T-helper 2 cell treated with Interferon-gamma antibody and Interleukin-4, amounts not matched to agents 100 ng/mL and 5 ng/mL, for 36 hours (primary cell): Measurements from ENCODE around the gene RASL11A. TPM values are rescaled to one million over a fixed set of nuclear protein-coding genes. Genes with fewer than 3 reads are reported as not detected.
"Not testable (repeated sequence)": the region's sequence is repeated elsewhere in the genome, so short reads cannot be mapped to it uniquely, and the experiment has no call there.

Experiments used
- intact Hi-C: fragments of 100-400 bp; cut with micrococcal nuclease; formaldehyde crosslinking; loops from one replicate; pipeline ENCODE4 v1.15.1; 2023
- total RNA-seq: library from RNA; stranded (reverse); gene quantifications from 2 replicates; pipeline ENCODE4 v1.2.3, GENCODE V29; 2022

RASL11A gene
- total RNA-seq, 1 donor from 2014 or later, result 0.45 TPM

GRCh38 chr13:27296496-27296895 lies 25.9 kb downstream of the RASL11A start:
- intact Hi-C loops, result no loop called here

GRCh38 chr13:27298849-27299248 lies 28.2 kb downstream of the RASL11A start:
- intact Hi-C loops, result no loop called here

- intact Hi-C loops, result not testable (repeated sequence)
Observed at GRCh38 chr13:27300406-27300805, 29.8 kb downstream of the RASL11A start.

- intact Hi-C loops, result no loop called here
Observed at GRCh38 chr13:27300941-27301586, 30.4 kb downstream of the RASL11A start.

- intact Hi-C loops, result no loop called here
Observed at GRCh38 chr13:27302643-27303262, 32.1 kb downstream of the RASL11A start.

GRCh38 chr13:27304099-27304498 lies 33.5 kb downstream of the RASL11A start:
- intact Hi-C loops, result no loop called here

GRCh38 chr13:27304611-27305010 lies 34.0 kb downstream of the RASL11A start:
- intact Hi-C loops, result no loop called here

GRCh38 chr13:27306364-27306763 lies 35.7 kb downstream of the RASL11A start:
- intact Hi-C loops, result no loop called here

- intact Hi-C loops, result no loop called here
Observed at GRCh38 chr13:27308941-27309340, 38.3 kb downstream of the RASL11A start.

- intact Hi-C loops, result no loop called here
Observed at GRCh38 chr13:27309401-27309958, 38.9 kb downstream of the RASL11A start.

GRCh38 chr13:27309967-27310598 lies 39.5 kb downstream of the RASL11A start:
- intact Hi-C loops, result no loop called here

- intact Hi-C loops, result no loop called here
Observed at GRCh38 chr13:27310946-27311345, 40.3 kb downstream of the RASL11A start.

GRCh38 chr13:27311518-27312210 lies 41.0 kb downstream of the RASL11A start:
- intact Hi-C loops, result no loop called here

- intact Hi-C loops, result no loop called here
Observed at GRCh38 chr13:27313770-27314169, 43.1 kb downstream of the RASL11A start.

- intact Hi-C loops, result no loop called here
Observed at GRCh38 chr13:27319404-27319803, 48.8 kb downstream of the RASL11A start.

- intact Hi-C loops, result no loop called here
Observed at GRCh38 chr13:27321468-27322431, 51.1 kb downstream of the RASL11A start.

GRCh38 chr13:27322443-27322842 lies 51.8 kb downstream of the RASL11A start:
- intact Hi-C loops, result not testable (repeated sequence)
